ENCODE data around the gene KIF1A. TPM values are rescaled to one million over a fixed set of nuclear protein-coding genes. Genes with fewer than 3 reads are reported as not detected.

KIF1A gene
- polyA plus RNA-seq, 1 donor from 2014 or later, result 63.4 TPM

- H3K9ac ChIP-seq (ENCODE audit: low read length), result no peak overlapping the region
- H3F3A ChIP-seq (ENCODE audit: insufficient read depth, low read length, poor library complexity, severe bottlenecking), result no peaks in the 10 kb centered on the region
- no peak overlapping the region for H3K4me3 ChIP-seq (ENCODE audit: low read length)
- no peaks in the 10 kb centered on the region for H3K9me3 ChIP-seq (ENCODE audit: low read length)
- TF ChIP-seq TAF1 (IDR thresholded peaks at IDR 0.05; ENCODE audit: low read depth) (no peak), REST (IDR thresholded peaks at IDR 0.05; ENCODE audit: borderline replicate concordance) (no peak), MXI1 (conservative IDR thresholded peaks at IDR 0.05; ENCODE audit: poor library complexity, severe bottlenecking) (no peak), RAD21 (conservative IDR thresholded peaks at IDR 0.05) (no peak), EZH2 (IDR thresholded peaks at IDR 0.05; ENCODE audit: borderline replicate concordance, insufficient read depth, low read length, poor library complexity, severe bottlenecking) (no peak), POLR2AphosphoS5 (IDR thresholded peaks at IDR 0.05) (no peak), EP300 (conservative IDR thresholded peaks at IDR 0.05; ENCODE audit: poor library complexity, severe bottlenecking) (no peak), CTCF (IDR thresholded peaks at IDR 0.05; ENCODE audit: poor library complexity, severe bottlenecking) (no peak), SMC3 (conservative IDR thresholded peaks at IDR 0.05; ENCODE audit: poor library complexity) (no peak)
- H3K27me3 ChIP-seq (ENCODE audit: insufficient read depth, low read depth, low read length), result no peaks in the 10 kb centered on the region
- no peaks in the 10 kb centered on the region for H3K79me2 ChIP-seq (replicated peaks; ENCODE audit: insufficient read depth, low read length)
- no peaks in the 10 kb centered on the region for H4K20me1 ChIP-seq (ENCODE audit: insufficient read depth)
- H3K27ac ChIP-seq (ENCODE audit: low read length), result no peak overlapping the region
- no peaks in the 10 kb centered on the region for H3K9me2 ChIP-seq (ENCODE audit: insufficient read depth, low read length)
- H3K4me2 ChIP-seq (ENCODE audit: low read length), result no peak overlapping the region
- no peaks in the 10 kb centered on the region for H3K36me3 ChIP-seq (ENCODE audit: insufficient read depth, low read length)
- H2AFZ ChIP-seq (ENCODE audit: low read depth, low read length), result no peak overlapping the region
Observed at GRCh38 chr2:240707821-240708220, 112.2 kb downstream of the KIF1A start.

- H3K36me3 ChIP-seq (ENCODE audit: insufficient read depth, low read length), result no peaks in the 10 kb centered on the region
- no peaks in the 10 kb centered on the region for H3K79me2 ChIP-seq (replicated peaks; ENCODE audit: insufficient read depth, low read length)
- no peak overlapping the region for H3K9ac ChIP-seq (ENCODE audit: low read length)
- no peaks in the 10 kb centered on the region for H3K9me2 ChIP-seq (ENCODE audit: insufficient read depth, low read length)
- H3F3A ChIP-seq (ENCODE audit: insufficient read depth, low read length, poor library complexity, severe bottlenecking), result no peaks in the 10 kb centered on the region
- H3K4me2 ChIP-seq (ENCODE audit: low read length), result no peak overlapping the region
- no peaks in the 10 kb centered on the region for H4K20me1 ChIP-seq (ENCODE audit: insufficient read depth)
- no peaks in the 10 kb centered on the region for H3K27me3 ChIP-seq (ENCODE audit: insufficient read depth, low read depth, low read length)
- H3K4me3 ChIP-seq (ENCODE audit: low read length), result no peak overlapping the region
- H3K9me3 ChIP-seq (ENCODE audit: low read length), result no peaks in the 10 kb centered on the region
- no peak overlapping the region for H3K27ac ChIP-seq (ENCODE audit: low read length)
- no peak for TF ChIP-seq RAD21 (conservative IDR thresholded peaks at IDR 0.05)
- no peak for TF ChIP-seq TAF1 (IDR thresholded peaks at IDR 0.05; ENCODE audit: low read depth)
- no peak for TF ChIP-seq SMC3 (conservative IDR thresholded peaks at IDR 0.05; ENCODE audit: poor library complexity)
- TF ChIP-seq CTCF (IDR thresholded peaks at IDR 0.05; ENCODE audit: poor library complexity, severe bottlenecking), result no peak
- TF ChIP-seq EZH2 (IDR thresholded peaks at IDR 0.05; ENCODE audit: borderline replicate concordance, insufficient read depth, low read length, poor library complexity, severe bottlenecking), result no peak
- no peak for TF ChIP-seq POLR2AphosphoS5 (IDR thresholded peaks at IDR 0.05)
- TF ChIP-seq EP300 (conservative IDR thresholded peaks at IDR 0.05; ENCODE audit: poor library complexity, severe bottlenecking), result no peak
- no peak overlapping the region for H2AFZ ChIP-seq (ENCODE audit: low read depth, low read length)
Observed at GRCh38 chr2:240707043-240707756, 112.8 kb downstream of the KIF1A start.
